ENCODE measurements around the gene RBBP5.

Gene RBBP5

DNA sequence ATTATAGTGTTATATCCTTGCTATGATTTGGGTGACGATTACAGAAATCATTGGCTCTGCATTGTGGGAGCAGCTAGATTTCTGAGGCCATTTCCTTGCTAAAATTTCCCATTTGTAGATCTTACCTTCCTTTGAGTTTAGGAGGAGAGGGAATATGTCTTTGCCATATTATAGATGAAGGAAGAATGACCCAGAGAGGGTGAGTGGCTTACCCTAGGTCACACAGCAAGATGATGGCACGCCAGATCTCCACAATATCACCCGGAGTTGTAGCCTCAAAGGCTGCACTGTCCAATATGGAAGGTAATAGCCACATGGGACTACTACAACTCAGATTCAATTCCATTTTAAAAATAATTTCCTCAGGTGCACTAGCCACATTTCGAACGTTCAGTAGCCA, 68.5 kb downstream of the RBBP5 start:
- no peak for DNase-seq

GRCh38 chr1:205052690-205053089, 69.1 kb downstream of the RBBP5 start:
- no peak for DNase-seq

DNA sequence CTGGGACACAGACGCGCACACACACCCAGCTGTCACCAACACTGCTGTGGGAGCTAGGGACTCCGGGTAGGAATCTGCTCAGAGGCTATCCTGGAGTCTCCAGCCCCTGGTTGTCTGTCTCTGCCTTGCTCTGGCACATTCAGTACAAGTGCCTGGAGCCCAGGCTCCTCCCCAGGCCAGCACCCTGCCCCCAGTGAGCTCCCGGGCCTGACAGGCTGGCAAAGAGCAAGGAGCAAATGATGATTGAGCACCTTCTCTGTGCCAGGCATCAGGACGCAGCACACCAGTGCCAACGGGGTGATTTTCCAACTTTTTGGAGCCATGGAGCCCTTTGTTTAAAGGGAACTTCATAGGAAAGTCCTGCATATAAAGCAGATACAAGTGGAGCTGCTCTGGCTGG, 72.3 kb downstream of the RBBP5 start:
- DNase-seq, result no peak

- no peak for DNase-seq
Observed at GRCh38 chr1:205048382-205048781, 73.4 kb downstream of the RBBP5 start.

DNA sequence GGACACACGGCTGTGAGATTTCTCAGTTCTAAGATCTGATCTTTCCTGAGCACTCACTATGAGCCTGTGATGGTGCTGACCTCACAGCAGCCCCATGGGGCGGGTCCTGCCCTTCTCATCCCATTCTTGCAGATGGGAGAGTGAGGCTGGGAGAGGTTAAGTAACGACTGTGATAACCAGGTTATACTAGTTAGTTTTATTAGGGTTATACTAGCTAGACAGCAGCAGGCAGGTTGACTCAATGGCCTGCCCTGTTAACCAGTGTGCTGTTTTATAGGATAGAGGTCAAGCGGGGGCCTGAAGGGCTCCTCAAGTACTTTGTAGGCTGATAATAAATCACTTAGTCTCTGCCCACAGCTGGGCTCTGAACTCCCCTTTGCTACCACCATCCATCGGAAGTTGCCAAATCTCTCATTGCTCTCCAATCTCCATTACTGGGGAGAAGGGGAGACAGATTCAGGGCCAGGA, 74.0 kb downstream of the RBBP5 start:
- DNase-seq, result no peak

DNA sequence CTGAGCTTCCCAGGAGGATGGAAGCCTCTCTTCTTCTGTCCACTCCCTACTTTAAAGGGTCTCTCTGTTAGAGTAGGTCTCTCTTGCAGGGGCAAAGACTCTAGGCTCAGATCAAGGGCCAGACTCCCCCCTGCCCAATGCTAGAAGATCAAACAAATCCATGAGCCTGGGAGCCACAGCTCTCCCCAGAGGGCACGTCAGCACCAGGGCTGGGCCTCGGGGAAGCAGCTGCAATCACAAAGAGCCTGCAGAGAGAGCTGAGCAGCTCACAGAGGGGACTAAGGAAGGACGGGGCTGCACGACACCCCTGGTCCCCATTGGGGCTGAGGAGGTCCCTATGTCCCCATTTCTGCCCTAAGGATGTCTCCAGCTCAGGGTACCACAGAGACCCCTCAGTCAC, 74.9 kb downstream of the RBBP5 start:
- DNase-seq, result no peak

- DNase-seq, result no peak
Observed at GRCh38 chr1:205045146-205045545, 76.6 kb downstream of the RBBP5 start.

- DNase-seq, result no peak
Observed at GRCh38 chr1:205044741-205045140, 77.0 kb downstream of the RBBP5 start.

DNA sequence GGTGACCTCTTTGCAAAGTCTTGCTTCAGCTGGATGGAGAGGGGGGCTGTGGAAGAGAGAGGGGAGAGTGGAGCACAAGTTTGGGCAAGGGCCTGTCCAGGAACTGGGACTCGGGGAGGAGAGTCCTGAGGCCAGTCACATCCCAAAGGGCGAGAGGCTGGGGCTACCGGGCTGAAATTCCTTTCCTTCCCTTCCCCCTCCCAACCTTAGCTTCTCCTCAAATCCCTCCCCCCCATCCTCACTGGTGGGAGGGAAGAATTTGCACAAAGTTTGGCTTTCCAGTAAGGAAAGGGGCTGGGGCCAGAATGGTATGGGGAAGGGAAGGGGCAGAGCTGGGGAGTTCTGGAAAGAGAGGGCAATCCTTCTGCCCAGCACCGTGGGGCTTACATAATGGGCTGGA, 77.9 kb downstream of the RBBP5 start:
- no peak for DNase-seq

DNA sequence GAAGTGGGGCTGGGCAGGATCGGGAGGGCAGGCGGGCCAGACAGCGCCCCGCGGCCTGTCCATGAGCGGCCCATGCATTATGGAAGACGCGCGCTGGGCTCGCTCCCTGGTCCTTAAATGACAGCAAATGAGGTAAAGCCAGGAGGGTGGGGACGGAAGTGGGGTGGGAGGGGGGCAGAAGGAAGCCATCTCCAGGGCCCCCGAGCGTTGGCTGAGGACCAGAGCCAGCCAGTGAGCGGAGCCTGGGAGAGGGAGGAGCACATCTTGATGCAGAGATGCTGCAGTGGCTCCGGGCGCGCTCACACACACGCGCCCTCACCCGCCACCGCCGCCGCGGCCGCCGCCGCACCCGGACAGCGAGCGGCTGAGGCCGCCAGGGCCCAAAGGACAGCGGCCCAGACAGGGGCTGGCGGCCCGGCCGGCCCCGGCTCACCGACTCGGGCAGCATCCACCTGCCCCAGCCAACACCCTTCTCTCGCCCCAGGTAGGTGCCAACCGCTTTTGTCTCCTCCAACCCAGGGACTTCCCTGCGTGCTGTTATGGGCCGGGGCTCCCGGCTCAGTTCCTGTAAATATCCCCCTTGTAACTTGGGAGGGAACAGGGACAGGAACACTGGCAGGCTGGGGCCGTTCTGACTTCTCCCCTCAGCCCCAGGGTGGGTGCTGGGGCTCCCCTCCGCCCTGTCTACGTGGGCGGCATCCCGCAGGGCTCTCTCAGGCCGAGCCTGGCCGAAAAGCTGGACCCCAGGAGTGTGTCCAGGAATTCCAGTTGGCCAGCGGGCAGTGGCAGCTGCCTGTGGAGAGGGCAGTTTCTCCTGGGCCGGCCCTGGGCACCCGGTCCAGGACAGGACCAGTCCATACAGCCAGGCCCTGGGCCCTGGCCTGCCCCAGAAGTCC, 78.6 kb downstream of the RBBP5 start, which contains the start of gene CNTN2:
Gene CNTN2 (plus strand): TSS at position 302 of the 896 bp plus-strand sequence. CDS start 9,974 bp downstream, outside the sequence.
- no peak for DNase-seq

- no peak for DNase-seq
Observed at GRCh38 chr1:205041998-205042910, 79.5 kb downstream of the RBBP5 start.

DNA sequence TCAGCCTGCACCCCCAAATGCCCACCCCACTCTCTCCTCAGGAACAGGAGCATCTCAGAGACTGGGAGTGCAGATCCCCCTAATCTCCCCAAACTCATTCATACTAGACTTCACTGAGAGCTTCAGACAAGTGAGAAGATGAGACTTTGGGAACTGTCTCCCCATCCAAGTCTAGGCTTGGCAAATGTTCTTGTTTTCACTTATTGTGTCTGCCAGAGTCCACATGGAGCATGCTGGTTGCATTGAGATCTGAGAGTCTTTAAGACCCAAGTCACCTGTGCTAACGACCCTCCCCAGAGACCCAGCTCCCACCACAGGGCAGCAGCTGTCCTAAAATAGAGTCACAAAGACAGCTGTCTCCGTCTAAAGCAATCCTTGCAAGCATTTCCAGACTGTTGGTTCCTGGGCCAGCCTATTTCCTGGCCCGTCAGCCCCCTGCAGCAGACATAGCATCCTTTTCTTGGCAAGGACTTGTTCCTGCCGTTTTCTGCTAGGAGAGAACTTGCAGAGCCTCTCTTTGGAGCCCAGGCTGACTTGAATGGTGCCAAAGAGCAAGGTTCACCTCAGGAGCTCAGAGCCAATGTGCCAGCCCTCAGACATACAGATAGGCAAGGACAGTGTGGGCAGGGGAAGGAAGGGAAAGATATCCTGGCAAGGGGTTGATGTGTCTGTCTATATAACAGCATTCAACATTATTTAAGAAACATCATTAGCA, 80.6 kb downstream of the RBBP5 start:
- DNase-seq, result no peak

DNA sequence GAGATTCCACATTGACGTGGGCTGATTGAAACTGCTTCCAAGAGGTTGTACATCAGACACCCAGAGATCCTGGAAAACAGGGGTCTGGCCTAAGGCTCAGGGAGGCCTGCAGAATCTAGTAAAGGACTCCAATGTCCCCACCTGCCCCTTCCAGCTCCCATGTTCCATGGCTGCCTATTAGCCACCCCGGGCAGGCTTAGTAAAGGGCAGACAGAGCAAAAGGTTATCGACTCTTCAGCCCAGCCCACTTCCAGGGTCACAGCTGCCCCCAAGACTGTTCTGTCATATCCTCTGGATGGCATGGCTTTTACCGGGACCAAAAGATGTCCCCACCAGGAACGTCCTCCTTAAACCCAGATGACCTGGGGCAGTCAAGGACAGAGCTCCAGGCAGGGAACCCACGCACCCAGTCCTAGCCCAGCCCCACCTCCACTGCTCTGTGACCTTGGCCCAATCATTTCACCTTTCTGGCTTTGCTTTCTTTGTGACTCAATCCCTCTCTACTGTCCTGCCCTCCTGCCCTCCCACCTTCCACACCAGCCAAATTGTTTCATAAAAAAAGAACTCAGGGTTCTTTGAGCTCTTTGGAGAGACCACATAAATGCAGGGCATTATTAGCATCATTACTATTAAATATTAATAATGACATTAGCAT, 83.5 kb downstream of the RBBP5 start:
- no peak for DNase-seq

DNA sequence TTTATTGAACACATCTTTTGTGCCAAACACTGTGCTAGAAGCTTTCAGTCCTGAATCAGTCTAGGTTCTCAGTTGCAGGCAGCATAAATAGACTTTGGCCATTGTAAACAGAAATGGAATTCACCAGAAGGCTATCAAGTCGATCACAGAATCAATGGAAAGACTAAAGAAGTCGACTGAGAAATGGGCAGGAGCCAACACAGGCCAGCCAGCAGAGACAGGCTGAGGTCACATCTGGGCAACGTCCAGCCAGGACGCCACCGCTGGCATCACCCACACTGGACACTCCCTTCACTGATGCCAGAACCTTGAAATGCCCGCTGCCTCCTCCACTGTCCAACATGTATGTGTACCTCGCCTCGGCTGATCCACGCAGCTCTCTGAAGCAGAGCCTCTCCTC, 84.2 kb downstream of the RBBP5 start:
- no peak for DNase-seq

Measured in SIG-M5 (cell line).